Measurements from ENCODE around the gene WDR44.
"Not testable (repeated sequence)": the region's sequence is repeated elsewhere in the genome, so short reads cannot be mapped to it uniquely, and the experiment has no call there.

The WDR44 gene

GRCh38 chrX:118392716-118393115 lies 46.8 kb downstream of the WDR44 start:
- Mint-ChIP-seq H3K36me3 (peaks cover 12% of the 10 kb centered on the region), H3K27me3 (no peaks in the 10 kb centered on the region), H3K4me1 (no peaks in the 10 kb centered on the region), H3K4me3 (no peak overlapping the region), H3K27ac (no peak overlapping the region), H3K9me3 (no peaks in the 10 kb centered on the region)
- no peak for ATAC-seq (ENCODE audit: low read depth)
- DNase-seq (ENCODE audit: low spot score in 2 of 2): no peak

- peaks cover 15% of the 10 kb centered on the region for H3K36me3 Mint-ChIP-seq
- no peaks in the 10 kb centered on the region for H3K4me1 Mint-ChIP-seq
- H3K27me3 Mint-ChIP-seq: no peaks in the 10 kb centered on the region
- H3K4me3 Mint-ChIP-seq: no peak overlapping the region
- no peak for DNase-seq (ENCODE audit: low spot score in 2 of 2)
- H3K9me3 Mint-ChIP-seq: no peaks in the 10 kb centered on the region
- no peak overlapping the region for H3K27ac Mint-ChIP-seq
- no peak for ATAC-seq (ENCODE audit: low read depth)
Measured at GRCh38 chrX:118396113-118396512, 50.2 kb downstream of the WDR44 start.

GRCh38 chrX:118418811-118419251 lies 72.9 kb downstream of the WDR44 start:
- no peak for DNase-seq (ENCODE audit: low spot score in 2 of 2)
- peaks cover 5% of the 10 kb centered on the region for H3K4me1 Mint-ChIP-seq
- ATAC-seq (ENCODE audit: low read depth): no peak
- no peak overlapping the region for H3K4me3 Mint-ChIP-seq
- H3K27me3 Mint-ChIP-seq: no peaks in the 10 kb centered on the region
- H3K27ac Mint-ChIP-seq: no peak overlapping the region
- H3K36me3 Mint-ChIP-seq: peaks cover 21% of the 10 kb centered on the region
- H3K9me3 Mint-ChIP-seq: no peaks in the 10 kb centered on the region

GRCh38 chrX:118420462-118420861 lies 74.6 kb downstream of the WDR44 start:
- peaks cover 23% of the 10 kb centered on the region for H3K36me3 Mint-ChIP-seq
- peaks cover 8% of the 10 kb centered on the region for H3K4me1 Mint-ChIP-seq
- no peak for ATAC-seq (ENCODE audit: low read depth)
- DNase-seq (ENCODE audit: low spot score in 2 of 2): no peak
- H3K4me3 Mint-ChIP-seq: no peak overlapping the region
- H3K9me3 Mint-ChIP-seq: no peaks in the 10 kb centered on the region
- no peaks in the 10 kb centered on the region for H3K27me3 Mint-ChIP-seq
- H3K27ac Mint-ChIP-seq: no peak overlapping the region

- H3K4me1 Mint-ChIP-seq: peaks cover 8% of the 10 kb centered on the region
- ATAC-seq (ENCODE audit: low read depth) (no peak), DNase-seq (ENCODE audit: low spot score in 2 of 2) (no peak)
- no peak overlapping the region for H3K4me3 Mint-ChIP-seq
- H3K27me3 Mint-ChIP-seq: no peaks in the 10 kb centered on the region
- H3K27ac Mint-ChIP-seq: no peak overlapping the region
- no peaks in the 10 kb centered on the region for H3K9me3 Mint-ChIP-seq
- peaks cover 14% of the 10 kb centered on the region for H3K36me3 Mint-ChIP-seq
Measured at GRCh38 chrX:118423558-118423957, 77.7 kb downstream of the WDR44 start.

GRCh38 chrX:118432799-118433198 lies 86.9 kb downstream of the WDR44 start:
- no peak overlapping the region for H3K27ac Mint-ChIP-seq
- no peak overlapping the region for H3K4me3 Mint-ChIP-seq
- no peaks in the 10 kb centered on the region for H3K27me3 Mint-ChIP-seq
- DNase-seq (ENCODE audit: low spot score in 2 of 2): no peak
- H3K4me1 Mint-ChIP-seq: no peaks in the 10 kb centered on the region
- peaks cover 26% of the 10 kb centered on the region for H3K36me3 Mint-ChIP-seq
- H3K9me3 Mint-ChIP-seq: no peaks in the 10 kb centered on the region
- no peak for ATAC-seq (ENCODE audit: low read depth)

GRCh38 chrX:118437283-118437682 lies 91.4 kb downstream of the WDR44 start:
- Mint-ChIP-seq H3K9me3 (no peaks in the 10 kb centered on the region), H3K4me3 (no peak overlapping the region), H3K27ac (no peak overlapping the region), H3K36me3 (peaks cover 15% of the 10 kb centered on the region), H3K27me3 (no peaks in the 10 kb centered on the region), H3K4me1 (no peaks in the 10 kb centered on the region)
- no peak for ATAC-seq (ENCODE audit: low read depth)
- DNase-seq (ENCODE audit: low spot score in 2 of 2): no peak

- Mint-ChIP-seq H3K36me3 (peaks cover 10% of the 10 kb centered on the region), H3K4me3 (no peak overlapping the region), H3K9me3 (no peaks in the 10 kb centered on the region), H3K27ac (no peak overlapping the region), H3K27me3 (no peaks in the 10 kb centered on the region), H3K4me1 (no peaks in the 10 kb centered on the region)
- no peak for DNase-seq (ENCODE audit: low spot score in 2 of 2)
- no peak for ATAC-seq (ENCODE audit: low read depth)
Measured at GRCh38 chrX:118448273-118448783, 102.4 kb downstream of the WDR44 start.

- Mint-ChIP-seq H3K4me1 (peaks cover 4% of the 10 kb centered on the region), H3K36me3 (peaks cover 5% of the 10 kb centered on the region), H3K27ac (no peak overlapping the region), H3K27me3 (no peaks in the 10 kb centered on the region), H3K9me3 (no peaks in the 10 kb centered on the region), H3K4me3 (no peak overlapping the region)
- DNase-seq (ENCODE audit: low spot score in 2 of 2) (no peak), ATAC-seq (ENCODE audit: low read depth) (no peak)
Measured at GRCh38 chrX:118455013-118455412, 109.1 kb downstream of the WDR44 start.

GRCh38 chrX:118459494-118459893 lies 113.6 kb downstream of the WDR44 start:
- ATAC-seq (ENCODE audit: low read depth) (peak; percentile 76), DNase-seq (ENCODE audit: low spot score in 2 of 2) (peak in 1 of 2 donors; percentile 9)
- Mint-ChIP-seq H3K4me1 (peaks cover 4% of the 10 kb centered on the region), H3K9me3 (no peaks in the 10 kb centered on the region), H3K4me3 (no peak overlapping the region), H3K36me3 (no peaks in the 10 kb centered on the region), H3K27ac (no peak overlapping the region), H3K27me3 (no peaks in the 10 kb centered on the region)

- Mint-ChIP-seq H3K4me1 (peaks cover 2% of the 10 kb centered on the region), H3K27ac (no peak overlapping the region), H3K27me3 (no peaks in the 10 kb centered on the region), H3K9me3 (no peaks in the 10 kb centered on the region), H3K4me3 (no peak overlapping the region), H3K36me3 (no peaks in the 10 kb centered on the region)
- no peak for ATAC-seq (ENCODE audit: low read depth)
- no peak for DNase-seq (ENCODE audit: low spot score in 2 of 2)
Measured at GRCh38 chrX:118464501-118464900, 118.6 kb downstream of the WDR44 start.

- ATAC-seq (ENCODE audit: low read depth) (no peak), DNase-seq (ENCODE audit: low spot score in 2 of 2) (no peak)
- H3K36me3 Mint-ChIP-seq: no peaks in the 10 kb centered on the region
- no peaks in the 10 kb centered on the region for H3K27me3 Mint-ChIP-seq
- H3K9me3 Mint-ChIP-seq: no peaks in the 10 kb centered on the region
- no peak overlapping the region for H3K4me3 Mint-ChIP-seq
- no peak overlapping the region for H3K27ac Mint-ChIP-seq
- no peaks in the 10 kb centered on the region for H3K4me1 Mint-ChIP-seq
Measured at GRCh38 chrX:118468122-118468521, 122.2 kb downstream of the WDR44 start.

- ATAC-seq (ENCODE audit: low read depth); H3K27me3 Mint-ChIP-seq; H3K4me3 Mint-ChIP-seq; H3K9me3 Mint-ChIP-seq; H3K27ac Mint-ChIP-seq; DNase-seq (ENCODE audit: low spot score in 2 of 2); H3K36me3 Mint-ChIP-seq; H3K4me1 Mint-ChIP-seq: not testable (repeated sequence)
Measured at GRCh38 chrX:118470721-118471347, 124.9 kb downstream of the WDR44 start.

- no peak for DNase-seq (ENCODE audit: low spot score in 2 of 2)
- no peak for ATAC-seq (ENCODE audit: low read depth)
- no peak overlapping the region for H3K4me3 Mint-ChIP-seq
- H3K9me3 Mint-ChIP-seq: no peaks in the 10 kb centered on the region
- H3K36me3 Mint-ChIP-seq: no peaks in the 10 kb centered on the region
- no peaks in the 10 kb centered on the region for H3K27me3 Mint-ChIP-seq
- no peaks in the 10 kb centered on the region for H3K4me1 Mint-ChIP-seq
- H3K27ac Mint-ChIP-seq: no peak overlapping the region
Measured at GRCh38 chrX:118474586-118474985, 128.7 kb downstream of the WDR44 start.

GRCh38 chrX:118475903-118476302 lies 130.0 kb downstream of the WDR44 start:
- no peaks in the 10 kb centered on the region for H3K9me3 Mint-ChIP-seq
- DNase-seq (ENCODE audit: low spot score in 2 of 2) (no peak), ATAC-seq (ENCODE audit: low read depth) (no peak)
- H3K4me3 Mint-ChIP-seq: no peak overlapping the region
- no peaks in the 10 kb centered on the region for H3K27me3 Mint-ChIP-seq
- no peaks in the 10 kb centered on the region for H3K4me1 Mint-ChIP-seq
- H3K36me3 Mint-ChIP-seq: no peaks in the 10 kb centered on the region
- no peak overlapping the region for H3K27ac Mint-ChIP-seq

All from memory B cell (primary cell).